ENCODE measurements around the gene MRPL39.

MRPL39 gene

GRCh38 chr21:25565272-25566211 lies 41.7 kb downstream of the MRPL39 start:
- TF ChIP-seq CTCF (IDR thresholded peaks at IDR 0.05; ENCODE audit: low read depth, low read length, missing control alignments): no peak
- no peak for DNase-seq

GRCh38 chr21:25564349-25564948 lies 42.8 kb downstream of the MRPL39 start:
- TF ChIP-seq CTCF (IDR thresholded peaks at IDR 0.05; ENCODE audit: low read depth, low read length, missing control alignments): no peak
- H3K4me3 ChIP-seq (ENCODE audit: low read depth, low read length): no peak overlapping the region
- in situ Hi-C loops (cut with HindIII; ENCODE audit: low pct_ligation_motif_present, low sequenced_read_pairs): no loop called here
- no peaks in the 10 kb centered on the region for H3K27me3 ChIP-seq (replicated peaks)
- H3K36me3 ChIP-seq (replicated peaks): no peaks in the 10 kb centered on the region
- DNase-seq: no peak
- no peak overlapping the region for H3K27ac ChIP-seq

More at GRCh38 chr21:25565272-25566211, 41.7 kb downstream of the MRPL39 start:
- no peak overlapping the region for H3K4me3 ChIP-seq (ENCODE audit: low read depth, low read length)
- in situ Hi-C loops (cut with HindIII; ENCODE audit: low pct_ligation_motif_present, low sequenced_read_pairs): no loop called here
- H3K36me3 ChIP-seq (replicated peaks): no peaks in the 10 kb centered on the region
- no peak overlapping the region for H3K27ac ChIP-seq
- no peaks in the 10 kb centered on the region for H3K27me3 ChIP-seq (replicated peaks)

- Histone ChIP-seq H3K27me3 (replicated peaks) (no peaks in the 10 kb centered on the region), H3K36me3 (replicated peaks) (no peaks in the 10 kb centered on the region), H3K4me3 (ENCODE audit: low read depth, low read length) (peak overlapping the region; percentile 66), H3K27ac (no peak overlapping the region)
- no peak for DNase-seq
- in situ Hi-C loops (cut with HindIII; ENCODE audit: low pct_ligation_motif_present, low sequenced_read_pairs): no loop called here
- TF ChIP-seq CTCF (IDR thresholded peaks at IDR 0.05; ENCODE audit: low read depth, low read length, missing control alignments): no peak
These were observed 43.7 kb downstream of the MRPL39 start for GRCh38 chr21:25563361-25564116.

- Histone ChIP-seq H3K27me3 (replicated peaks) (no peaks in the 10 kb centered on the region), H3K4me3 (ENCODE audit: low read depth, low read length) (peak overlapping the region; percentile 66), H3K36me3 (replicated peaks) (no peaks in the 10 kb centered on the region), H3K27ac (peak overlapping the region; percentile 76)
- in situ Hi-C loops (cut with HindIII; ENCODE audit: low pct_ligation_motif_present, low sequenced_read_pairs): no loop called here
- no peak for DNase-seq
- TF ChIP-seq CTCF (IDR thresholded peaks at IDR 0.05; ENCODE audit: low read depth, low read length, missing control alignments): no peak
These were observed 44.6 kb downstream of the MRPL39 start for GRCh38 chr21:25562660-25563059.

- Histone ChIP-seq H3K4me3 (ENCODE audit: low read depth, low read length) (peak overlapping the region; percentile 66), H3K27ac (peak overlapping the region; percentile 76), H3K36me3 (replicated peaks) (no peaks in the 10 kb centered on the region), H3K27me3 (replicated peaks) (no peaks in the 10 kb centered on the region)
- DNase-seq: peak; percentile 66
- TF ChIP-seq CTCF (IDR thresholded peaks at IDR 0.05; ENCODE audit: low read depth, low read length, missing control alignments): peak; percentile 37
- in situ Hi-C loops (cut with HindIII; ENCODE audit: low pct_ligation_motif_present, low sequenced_read_pairs): no loop called here
These were observed 45.3 kb downstream of the MRPL39 start for GRCh38 chr21:25561668-25562641.
